AG09309 (cell line): ENCODE measurements around the gene KYAT1.

Source experiments
- DNase-seq: peaks from one replicate; pipeline ENCODE4 v3.0.0-alpha.2; 2010; ENCODE audit warnings: low read depth
- H3K4me3 ChIP-seq: 2 replicates; pipeline ENCODE4 v1.5.1; 2011; ENCODE audit warnings: mild to moderate bottlenecking, low read depth, low read length, moderate library complexity; ENCODE audit not compliant: control insufficient read depth
- CTCF ChIP-seq: IDR thresholded peaks from 2 replicates; pipeline ENCODE4 v1.5.1; 2011; ENCODE audit warnings: mild to moderate bottlenecking, low read depth, low read length, inconsistent platforms; ENCODE audit not compliant: insufficient read depth, control insufficient read depth; ENCODE audit errors: missing control alignments

KYAT1 gene

GRCh38 chr9:128920381-128921058 is 38.8 kb upstream of the KYAT1 start, which contains the start of gene PHYHD1:
Gene PHYHD1, plus strand, starts transcription at chr9:128920982. Its CDS starts 1,342 bp downstream, at chr9:128922324.
- H3K4me3 ChIP-seq: no peak within 1 kb of the TSS
- no peak for DNase-seq
- no peak for TF ChIP-seq CTCF

- no peak overlapping the region for H3K4me3 ChIP-seq
- no peak for DNase-seq
- TF ChIP-seq CTCF: no peak
Observed at GRCh38 chr9:128919402-128920089, 37.8 kb upstream of the KYAT1 start.

GRCh38 chr9:128918921-128919320 is 37.2 kb upstream of the KYAT1 start:
- no peak for DNase-seq

GRCh38 chr9:128917151-128917849 is 35.5 kb upstream of the KYAT1 start:
- DNase-seq: no peak
- TF ChIP-seq CTCF: no peak
- H3K4me3 ChIP-seq: no peak overlapping the region

More at GRCh38 chr9:128918921-128919320, 37.2 kb upstream of the KYAT1 start:
- TF ChIP-seq CTCF: no peak
- H3K4me3 ChIP-seq: no peak overlapping the region

- no peak for DNase-seq
- H3K4me3 ChIP-seq: no peak overlapping the region
- no peak for TF ChIP-seq CTCF
Observed at GRCh38 chr9:128916745-128917144, 35.0 kb upstream of the KYAT1 start.

- H3K4me3 ChIP-seq: no peak overlapping the region
- no peak for TF ChIP-seq CTCF
- DNase-seq: no peak
Observed at GRCh38 chr9:128916204-128916603, 34.5 kb upstream of the KYAT1 start.
